H1 (cell line): Measurements from ENCODE around the gene KRT5. TPM values are rescaled to one million over a fixed set of nuclear protein-coding genes. Genes with fewer than 3 reads are reported as not detected.

Experiments used
- ASH2L ChIP-seq: fragments of 200-600, 300-600 bp; sonication (generic); IDR thresholded peaks from one replicate; pipeline ENCODE4 v1.7.1; 2017; ENCODE audit warnings: low read length
- CTBP2 ChIP-seq: IDR thresholded peaks from 2 replicates; pipeline ENCODE4 v1.7.0; 2011; ENCODE audit warnings: borderline replicate concordance, mild to moderate bottlenecking, moderate library complexity, mixed read lengths, low read length; ENCODE audit not compliant: insufficient read depth, insufficient read length
- CTCF ChIP-seq, 3 experiments: IDR thresholded peaks; 1 replicate in 2 of 3; 2 replicates in 1 of 3; pipeline versions ENCODE4 v1.5.1 to v1.6.1; 2011; ENCODE audit warnings: low read length in 3 of 3, mild to moderate bottlenecking in 3 of 3, inconsistent platforms in 2 of 3, low read depth in 1 of 3, moderate library complexity in 1 of 3; ENCODE audit not compliant: insufficient read depth in 1 of 3; ENCODE audit errors: control extremely low read depth in 1 of 3
- E2F6 ChIP-seq: IDR thresholded peaks from 2 replicates; pipeline ENCODE4 v1.6.1; 2012; ENCODE audit warnings: inconsistent platforms
- EP300 ChIP-seq, 2 experiments: IDR thresholded peaks; 1 replicate in 1 of 2; 2 replicates in 1 of 2; pipeline ENCODE4 v1.6.1; 2011 to 2012; ENCODE audit warnings: low read depth in 2 of 2, low read length in 2 of 2, mild to moderate bottlenecking in 2 of 2, borderline replicate concordance in 1 of 2, inconsistent platforms in 1 of 2, moderate library complexity in 1 of 2
- EZH2 ChIP-seq: fragments of 200-600 bp; sonication (generic); IDR thresholded peaks from 2 replicates; pipeline ENCODE4 v1.7.1; 2012; ENCODE audit warnings: low read depth, mild to moderate bottlenecking, moderate library complexity, low read length, inconsistent platforms; ENCODE audit not compliant: severe bottlenecking
- GTF2F1 ChIP-seq: IDR thresholded peaks from 2 replicates; pipeline ENCODE4 v1.6.1; 2012; ENCODE audit warnings: low read depth, low read length, improper control_type of control experiment, borderline replicate concordance
- HDAC2 ChIP-seq, 2 experiments: fragments of 300-600 bp in 1 of 2; sonication (generic) in 1 of 2; IDR thresholded peaks; 2 replicates each; pipeline ENCODE4 v1.6.1; 2011 to 2012; ENCODE audit warnings: low read depth in 2 of 2, low read length in 2 of 2, mild to moderate bottlenecking in 2 of 2, moderate library complexity in 2 of 2, borderline replicate concordance in 1 of 2, inconsistent platforms in 1 of 2
- HDAC6 ChIP-seq: IDR thresholded peaks from one replicate; pipeline ENCODE4 v1.7.1; 2012; ENCODE audit warnings: low read depth, mild to moderate bottlenecking, inconsistent platforms, low read length, moderate library complexity
- KDM4A ChIP-seq: IDR thresholded peaks from one replicate; pipeline ENCODE4 v1.7.1; 2012; ENCODE audit warnings: low read depth, mild to moderate bottlenecking, moderate library complexity, low read length, inconsistent platforms; ENCODE audit not compliant: severe bottlenecking
- NRF1 ChIP-seq: IDR thresholded peaks from 2 replicates; pipeline ENCODE4 v1.6.1; 2011; ENCODE audit warnings: mild to moderate bottlenecking, low read depth, low read length, improper control_type of control experiment
- POLR2AphosphoS5 ChIP-seq: IDR thresholded peaks from 2 replicates; pipeline ENCODE4 v1.6.1; 2011; ENCODE audit warnings: low read depth, low read length
- RXRA ChIP-seq: IDR thresholded peaks from 2 replicates; pipeline ENCODE4 v1.6.1; 2011; ENCODE audit warnings: low read depth, mild to moderate bottlenecking, low read length, moderate library complexity; ENCODE audit not compliant: insufficient read depth
- SIN3A ChIP-seq, 2 experiments: IDR thresholded peaks in 1 of 2; conservative IDR thresholded peaks in 1 of 2; 2 replicates each; pipeline ENCODE4 v1.6.1; 2011 to 2012; ENCODE audit warnings: low read length in 2 of 2, improper control_type of control experiment in 1 of 2, low read depth in 1 of 2, mild to moderate bottlenecking in 1 of 2
- SIX5 ChIP-seq: IDR thresholded peaks from 2 replicates; pipeline ENCODE4 v1.6.1; 2011; ENCODE audit warnings: mild to moderate bottlenecking, low read depth, low read length
- TAF1 ChIP-seq: IDR thresholded peaks from 2 replicates; pipeline ENCODE4 v1.6.1; 2011; ENCODE audit warnings: mild to moderate bottlenecking, low read depth, low read length
- TCF12 ChIP-seq: IDR thresholded peaks from 2 replicates; pipeline ENCODE4 v1.6.1; 2011; ENCODE audit warnings: low read depth, mild to moderate bottlenecking, low read length
- YY1 ChIP-seq: IDR thresholded peaks from 2 replicates; pipeline ENCODE4 v1.6.1; 2011; ENCODE audit warnings: low read depth, mild to moderate bottlenecking, low read length
- polyA plus RNA-seq, 7 experiments: library from polyadenylated mRNA; depleted of rRNA in 3 of 7; stranded (reverse) in 5 of 7; unstranded in 2 of 7; fragments of >200 nt in 5 of 7; fragments of 200-250 nt in 2 of 7; gene quantifications; 1 replicate in 5 of 7; 2 replicates in 1 of 7; 4 replicates in 1 of 7; pipeline versions ENCODE4 v1.2.1 to v1.2.3, GENCODE V29; 2011 to 2013; ENCODE audit warnings: missing spikeins in 2 of 7, mixed read lengths in 2 of 7
- total RNA-seq: library from RNA; stranded (reverse); fragmentation: NEBNext Ultra II Directional; extraction: Animal tissue kit (Norgen Biotek cat#: 25700); gene quantifications from 2 replicates; pipeline ENCODE4 v1.2.1, GENCODE V29; 2021

The KRT5 gene
- total and polyA plus RNA-seq, 2 of the 8 experiments (the other 6 are each of a cell fraction or from before 2014, with no cell fraction given) = 0.18 TPM; not detected in 1

GRCh38 chr12:52496590-52497071, 23.6 kb downstream of the KRT5 start (continued):
- TF ChIP-seq YY1 = no peak
- TF ChIP-seq CTBP2 = peak; percentile 74
- TF ChIP-seq EP300 (IDR thresholded peaks at IDR 0.05; ENCODE audit: borderline replicate concordance in 1 of 2, low read depth in 2 of 2, low read length in 2 of 2) = peak; percentile 15 to 17; a peak in 1 of 3 replicates
- peak in 1 of 2 experiments; percentile 70; a peak in 1 of 4 replicates for TF ChIP-seq HDAC2 (IDR thresholded peaks at IDR 0.05; ENCODE audit: borderline replicate concordance in 1 of 2, low read depth in 2 of 2, low read length in 2 of 2)
- no peak for TF ChIP-seq ASH2L
- TF ChIP-seq KDM4A = peak; percentile 24
- no peak for TF ChIP-seq SIX5
- TF ChIP-seq RXRA = no peak
- no peak for TF ChIP-seq E2F6
- no peak for TF ChIP-seq TAF1
- TF ChIP-seq POLR2AphosphoS5 = no peak
- TF ChIP-seq GTF2F1 = no peak
- TF ChIP-seq NRF1 = no peak
- 0 out of 2 replicates have a peak, but pooled peaks have one; percentile 67 for TF ChIP-seq TCF12
- no peak for TF ChIP-seq EZH2
- TF ChIP-seq CTCF (IDR thresholded peaks at IDR 0.05; ENCODE audit: control extremely low read depth in 1 of 3, insufficient read depth in 1 of 3, low read depth in 1 of 3, low read length in 3 of 3) = no peak
- TF ChIP-seq HDAC6 = no peak
- peak; percentile 91 to 94; a peak in 3 of 4 replicates for TF ChIP-seq SIN3A (conservative IDR thresholded peaks at IDR 0.05 in 1 of 2, IDR thresholded peaks at IDR 0.05 in 1 of 2; ENCODE audit: low read depth in 1 of 2, low read length in 2 of 2)
